ENCODE measurements around the gene ZIK1. TPM values are rescaled to one million over a fixed set of nuclear protein-coding genes. Genes with fewer than 3 reads are reported as not detected.
A peak's percentile ranks its signal among the peaks of the same experiment; 100 is the strongest.

The ZIK1 gene
- total and polyA plus RNA-seq, 2 donors (not counting 1 experiment from before 2014, with no cell fraction given) = 5.3 to 21.8 TPM

- no peak for DNase-seq
- Histone ChIP-seq H3K9ac (ENCODE audit: low read length) (peak overlapping the region; percentile 83), H4K20me1 (ENCODE audit: control insufficient read depth, insufficient read depth, low read length, poor library complexity, severe bottlenecking) (no peaks in the 10 kb centered on the region), H3K27ac (ENCODE audit: low read length in 2 of 2) (peak overlapping the region; percentile 86 to 88), H3K27me3 (replicated peaks in 1 of 4; ENCODE audit: control extremely low read depth in 1 of 4, control insufficient read depth in 3 of 4, insufficient read depth in 4 of 4, low read length in 3 of 4) (no peaks in the 10 kb centered on the region), H3K4me3 (ENCODE audit: control extremely low read depth in 1 of 5, extremely low read depth in 1 of 5, insufficient read depth in 1 of 5, low read depth in 2 of 5, low read length in 4 of 5) (peak overlapping the region in 4 of 5 experiments; percentile 75 to 92 (median 82)), H3K4me1 (ENCODE audit: control insufficient read depth in 2 of 2, insufficient read depth in 2 of 2, low read length in 2 of 2) (peaks cover 21 to 31% of the 10 kb centered on the region in 2 donors), H3K4me2 (replicated peaks; ENCODE audit: low read depth, low read length, poor library complexity, severe bottlenecking) (peak overlapping the region; percentile 92), H3K79me2 (ENCODE audit: control insufficient read depth, insufficient read depth, low read length) (peaks cover 38% of the 10 kb centered on the region), H3K36me3 (replicated peaks in 1 of 2; ENCODE audit: control extremely low read depth in 1 of 2, control insufficient read depth in 1 of 2, extremely low read depth in 1 of 2, insufficient read depth in 2 of 2, low read length in 1 of 2) (peaks cover 0 to 10% of the 10 kb centered on the region in 2 experiments), H3K9me3 (ENCODE audit: control extremely low read depth in 1 of 3, control insufficient read depth in 2 of 3, insufficient read depth in 1 of 3, low read length in 2 of 3) (peaks cover 0 to 58% (median 24%) of the 10 kb centered on the region in 3 donors), H2AFZ (ENCODE audit: insufficient read depth, low read depth, low read length, poor library complexity, severe bottlenecking) (peak overlapping the region; percentile 98)
- Mint-ChIP-seq H3K9me3 (ENCODE audit: insufficient read depth) (peaks cover 10% of the 10 kb centered on the region), H3K27ac (peak overlapping the region; percentile 96), H3K4me3 (peak overlapping the region; percentile 99), H3K4me1 (peaks cover 25% of the 10 kb centered on the region), H3K27me3 (no peaks in the 10 kb centered on the region)
- ChIA-PET CTCF (no interaction called here), POLR2A (no interaction called here)
- no peak for ATAC-seq (ENCODE audit: low read depth)
- WGBS (ENCODE audit: insufficient coverage) = 56% methylated on average over 21 of the region's 21 CpGs
- intact Hi-C loops (cut with micrococcal nuclease) = loop anchor here (1.0 to 10.0 kb wide), 2 partner anchors 98 to 572 kb away; partner anchors contain the start of genes ZNF329 and ZNF551
- TF ChIP-seq EZH2 (IDR thresholded peaks at IDR 0.05; ENCODE audit: borderline replicate concordance, insufficient read depth, low read depth, low read length, poor library complexity, severe bottlenecking) = no peak
- no peak for TF ChIP-seq CTCF (IDR thresholded peaks at IDR 0.05)
Measured at GRCh38 chr19:57583104-57583520, 833 bp upstream of the ZIK1 start.

GRCh38 chr19:57587529-57587928 is 3.6 kb downstream of the ZIK1 start:
- 100% methylated on average over 1 of the region's 1 CpG for WGBS (ENCODE audit: insufficient coverage)
- Mint-ChIP-seq H3K4me3 (no peak overlapping the region), H3K4me1 (peaks cover 17% of the 10 kb centered on the region), H3K27ac (no peak overlapping the region), H3K9me3 (ENCODE audit: insufficient read depth) (peaks cover 26% of the 10 kb centered on the region), H3K27me3 (no peaks in the 10 kb centered on the region)
- H3K27ac ChIP-seq (ENCODE audit: low read length in 2 of 2) = no peak overlapping the region
- POLR2A ChIA-PET = interaction anchor here (0.6 kb wide), 1 partner anchor 336 kb away, joined by 6 read pairs; no protein-coding TSS in a partner anchor
- H3K4me2 ChIP-seq (replicated peaks; ENCODE audit: low read depth, low read length, poor library complexity, severe bottlenecking) = no peak overlapping the region
- H3K4me3 ChIP-seq (ENCODE audit: control extremely low read depth in 1 of 5, extremely low read depth in 1 of 5, insufficient read depth in 1 of 5, low read depth in 2 of 5, low read length in 4 of 5) = no peak overlapping the region
- H2AFZ ChIP-seq (ENCODE audit: insufficient read depth, low read depth, low read length, poor library complexity, severe bottlenecking) = no peak overlapping the region
- peaks cover 16 to 21% of the 10 kb centered on the region in 2 donors for H3K4me1 ChIP-seq (ENCODE audit: control insufficient read depth in 2 of 2, insufficient read depth in 2 of 2, low read length in 2 of 2)
- intact Hi-C loops (cut with micrococcal nuclease) = loop anchor here (10.0 kb wide), 1 partner anchor 567 kb away; the partner anchor contains the start of gene ZNF329
- DNase-seq = no peak
- H3K79me2 ChIP-seq (ENCODE audit: control insufficient read depth, insufficient read depth, low read length) = peaks cover 26% of the 10 kb centered on the region
- ATAC-seq (ENCODE audit: low read depth) = no peak
- H3K9me3 ChIP-seq (ENCODE audit: control extremely low read depth in 1 of 3, control insufficient read depth in 2 of 3, insufficient read depth in 1 of 3, low read length in 2 of 3) = peaks cover 24 to 73% (median 66%) of the 10 kb centered on the region in 3 donors
- H3K9ac ChIP-seq (ENCODE audit: low read length) = no peak overlapping the region
- H3K27me3 ChIP-seq (replicated peaks in 1 of 4; ENCODE audit: control extremely low read depth in 1 of 4, control insufficient read depth in 3 of 4, insufficient read depth in 4 of 4, low read length in 3 of 4) = no peaks in the 10 kb centered on the region
- no peak for TF ChIP-seq CTCF (IDR thresholded peaks at IDR 0.05)
- TF ChIP-seq EZH2 (IDR thresholded peaks at IDR 0.05; ENCODE audit: borderline replicate concordance, insufficient read depth, low read depth, low read length, poor library complexity, severe bottlenecking) = no peak
- peaks cover 20 to 43% of the 10 kb centered on the region in 2 experiments for H3K36me3 ChIP-seq (replicated peaks in 1 of 2; ENCODE audit: control extremely low read depth in 1 of 2, control insufficient read depth in 1 of 2, extremely low read depth in 1 of 2, insufficient read depth in 2 of 2, low read length in 1 of 2)
- H4K20me1 ChIP-seq (ENCODE audit: control insufficient read depth, insufficient read depth, low read length, poor library complexity, severe bottlenecking) = no peaks in the 10 kb centered on the region
- CTCF ChIA-PET = no interaction called here

Measured in B cell (primary cell).